Brain microvascular endothelial cell (primary cell): ENCODE results near the gene POMT1.

Source experiments
- DNase-seq: peaks from one replicate; pipeline ENCODE4 v3.0.0-alpha.2; 2020
- H3K27ac ChIP-seq: fragments of 250-450 bp; sonication (Bioruptor Pico); 2 replicates; pipeline ENCODE4 v1.5.1; 2020; ENCODE audit warnings: mild to moderate bottlenecking, moderate library complexity
- H3K27me3 ChIP-seq: fragments of 250-450 bp; sonication (Bioruptor Pico); replicated peaks from 2 replicates; pipeline ENCODE4 v1.5.1; 2020; ENCODE audit warnings: mild to moderate bottlenecking
- H3K36me3 ChIP-seq: fragments of 250-450 bp; sonication (Bioruptor Pico); replicated peaks from 2 replicates; pipeline ENCODE4 v1.5.1; 2020; ENCODE audit warnings: mild to moderate bottlenecking
- H3K4me3 ChIP-seq: 2 replicates; pipeline ENCODE4 v1.5.1; 2011; ENCODE audit warnings: low read depth, mild to moderate bottlenecking, control low read depth, low read length, moderate library complexity
- in situ Hi-C: cut with HindIII; loops from 2 replicates; pipeline ENCODE4 v1.10.0; 2017; ENCODE audit warnings: low sequenced_read_pairs, low pct_ligation_motif_present
- TF ChIP-seq, protein P1 (sequence below): IDR thresholded peaks from 2 replicates; pipeline ENCODE4 v1.5.1; 2011; ENCODE audit warnings: low read depth, mild to moderate bottlenecking, moderate library complexity, low read length, control low read depth, inconsistent platforms; ENCODE audit errors: missing control alignments

Gene POMT1

GRCh38 chr9:131552030-131552429 is 49.3 kb downstream of the POMT1 start:
- H3K4me3 ChIP-seq, result no peak overlapping the region
- peaks cover 21% of the 10 kb centered on the region for H3K27me3 ChIP-seq
- DNase-seq, result no peak
- in situ Hi-C loops, result no loop called here
- TF ChIP-seq, protein P1, sequence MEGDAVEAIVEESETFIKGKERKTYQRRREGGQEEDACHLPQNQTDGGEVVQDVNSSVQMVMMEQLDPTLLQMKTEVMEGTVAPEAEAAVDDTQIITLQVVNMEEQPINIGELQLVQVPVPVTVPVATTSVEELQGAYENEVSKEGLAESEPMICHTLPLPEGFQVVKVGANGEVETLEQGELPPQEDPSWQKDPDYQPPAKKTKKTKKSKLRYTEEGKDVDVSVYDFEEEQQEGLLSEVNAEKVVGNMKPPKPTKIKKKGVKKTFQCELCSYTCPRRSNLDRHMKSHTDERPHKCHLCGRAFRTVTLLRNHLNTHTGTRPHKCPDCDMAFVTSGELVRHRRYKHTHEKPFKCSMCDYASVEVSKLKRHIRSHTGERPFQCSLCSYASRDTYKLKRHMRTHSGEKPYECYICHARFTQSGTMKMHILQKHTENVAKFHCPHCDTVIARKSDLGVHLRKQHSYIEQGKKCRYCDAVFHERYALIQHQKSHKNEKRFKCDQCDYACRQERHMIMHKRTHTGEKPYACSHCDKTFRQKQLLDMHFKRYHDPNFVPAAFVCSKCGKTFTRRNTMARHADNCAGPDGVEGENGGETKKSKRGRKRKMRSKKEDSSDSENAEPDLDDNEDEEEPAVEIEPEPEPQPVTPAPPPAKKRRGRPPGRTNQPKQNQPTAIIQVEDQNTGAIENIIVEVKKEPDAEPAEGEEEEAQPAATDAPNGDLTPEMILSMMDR, result no peak
- H3K36me3 ChIP-seq, result no peaks in the 10 kb centered on the region
- H3K27ac ChIP-seq, result no peak overlapping the region

- H3K4me3 ChIP-seq, result no peak overlapping the region
- no peak for DNase-seq
- in situ Hi-C loops, result no loop called here
Measured at GRCh38 chr9:131554087-131554842, 51.5 kb downstream of the POMT1 start.

GRCh38 chr9:131554843-131555351 is 52.2 kb downstream of the POMT1 start:
- H3K4me3 ChIP-seq, result no peak overlapping the region
- TF ChIP-seq, protein P1, result no peak
- in situ Hi-C loops, result no loop called here
- DNase-seq, result no peak
- H3K27me3 ChIP-seq, result peaks cover 15% of the 10 kb centered on the region
- H3K36me3 ChIP-seq, result no peaks in the 10 kb centered on the region
- no peak overlapping the region for H3K27ac ChIP-seq

More at GRCh38 chr9:131554087-131554842, 51.5 kb downstream of the POMT1 start:
- peaks cover 15% of the 10 kb centered on the region for H3K27me3 ChIP-seq
- TF ChIP-seq, protein P1, result no peak
- no peaks in the 10 kb centered on the region for H3K36me3 ChIP-seq
- H3K27ac ChIP-seq, result no peak overlapping the region

DNA sequence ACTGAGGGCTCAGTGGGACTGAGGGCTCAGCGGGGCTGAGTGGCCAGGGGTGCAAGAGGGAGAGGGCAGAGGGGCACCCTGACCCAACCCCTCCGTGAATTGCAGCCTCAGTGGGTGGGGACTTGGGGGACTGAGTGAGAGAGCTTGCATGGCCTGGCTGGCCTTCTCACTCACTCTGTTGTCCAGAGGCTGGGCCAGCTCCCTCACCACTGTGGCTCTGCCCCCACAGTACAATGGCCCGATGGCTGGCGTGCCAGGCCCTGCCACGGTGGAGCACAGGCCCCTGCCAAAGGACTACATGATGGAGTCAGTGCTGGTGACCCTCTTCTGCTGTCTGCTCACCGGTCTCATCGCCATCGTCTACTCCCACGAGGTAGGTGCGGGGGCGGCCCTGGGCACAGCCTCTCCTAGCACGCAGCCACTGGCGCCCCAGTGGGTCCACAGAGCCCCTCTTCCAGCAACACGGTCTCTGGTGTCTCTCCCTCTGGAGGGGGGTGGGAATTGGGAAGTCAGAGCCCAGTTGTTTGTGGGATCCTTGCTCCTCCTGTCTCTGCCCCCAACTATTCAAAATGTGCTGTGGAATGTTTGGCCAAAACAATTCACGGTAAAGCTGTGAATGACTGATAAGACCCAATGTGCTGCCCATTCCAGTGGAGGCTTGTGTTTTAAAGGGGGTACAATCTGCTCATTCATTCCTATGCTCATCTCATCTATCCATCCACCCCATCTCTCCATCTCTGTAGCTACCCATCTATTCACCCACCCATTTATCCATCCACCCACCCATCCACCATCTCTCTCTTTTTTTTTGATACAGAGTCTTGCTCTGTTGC is 53.3 kb downstream of the POMT1 start:
- H3K36me3 ChIP-seq, result no peaks in the 10 kb centered on the region
- TF ChIP-seq, protein P1, result no peak
- no peak for DNase-seq
- H3K27ac ChIP-seq, result no peak overlapping the region
- H3K4me3 ChIP-seq, result no peak overlapping the region
- in situ Hi-C loops, result no loop called here
- H3K27me3 ChIP-seq, result peaks cover 15% of the 10 kb centered on the region

- in situ Hi-C loops, result no loop called here
- Histone ChIP-seq H3K4me3 (no peak overlapping the region), H3K36me3 (no peaks in the 10 kb centered on the region), H3K27me3 (peaks cover 15% of the 10 kb centered on the region), H3K27ac (no peak overlapping the region)
- TF ChIP-seq, protein P1, result no peak
- no peak for DNase-seq
Measured at GRCh38 chr9:131557855-131558548, 55.3 kb downstream of the POMT1 start.
